Smooth muscle cell (in vitro differentiated cells): ENCODE results near the gene DOK4. TPM values are rescaled to one million over a fixed set of nuclear protein-coding genes. Genes with fewer than 3 reads are reported as not detected.

Source experiments
- DNase-seq: peaks from one replicate; lab custom pipeline; 2025; ENCODE audit not compliant: unreplicated experiment; lab: John Stamatoyannopoulos, UW
- H2AFZ ChIP-seq: fragments of 200-600 bp; sonication (generic); 2 replicates; pipeline ENCODE4 v1.6.0; 2016; ENCODE audit warnings: antibody characterized with exemption, low read depth, mild to moderate bottlenecking
- H3F3A ChIP-seq: fragments of 200-600 bp; sonication (generic); 2 replicates; pipeline ENCODE4 v1.6.0; 2017; ENCODE audit warnings: antibody characterized with exemption, low read depth
- H3K27ac ChIP-seq: fragments of 200-600 bp; sonication (generic); 2 replicates; pipeline ENCODE4 v1.5.1; 2016; ENCODE audit warnings: low read depth, mild to moderate bottlenecking
- H3K27me3 ChIP-seq: fragments of 200-600 bp; sonication (generic); 2 replicates; pipeline ENCODE4 v1.6.1; 2016; ENCODE audit warnings: low read depth, mild to moderate bottlenecking
- H3K36me3 ChIP-seq: fragments of 200-600 bp; sonication (generic); 2 replicates; pipeline ENCODE4 v1.5.1; 2016; ENCODE audit warnings: low read depth
- H3K4me1 ChIP-seq: fragments of 200-600 bp; sonication (generic); 2 replicates; pipeline ENCODE4 v1.5.1; 2016; ENCODE audit warnings: low read depth
- H3K4me2 ChIP-seq: fragments of 200-600 bp; sonication (generic); 2 replicates; pipeline ENCODE4 v1.6.0; 2016; ENCODE audit warnings: mild to moderate bottlenecking
- H3K4me3 ChIP-seq: fragments of 200-600 bp; sonication (generic); 2 replicates; pipeline ENCODE4 v1.5.1; 2016; ENCODE audit warnings: mild to moderate bottlenecking
- H3K79me2 ChIP-seq: fragments of 200-600 bp; sonication (generic); 2 replicates; pipeline ENCODE4 v1.6.0; 2016; ENCODE audit warnings: low read depth, mild to moderate bottlenecking
- H3K9ac ChIP-seq: fragments of 200-600 bp; sonication (generic); 2 replicates; pipeline ENCODE4 v1.6.0; 2016; ENCODE audit warnings: low read depth
- H3K9me3 ChIP-seq: fragments of 200-600 bp; sonication (generic); replicated peaks from 2 replicates; pipeline ENCODE4 v1.5.1; 2016; ENCODE audit warnings: low read depth
- H4K20me1 ChIP-seq: fragments of 200-600 bp; sonication (generic); 2 replicates; pipeline ENCODE4 v1.6.0; 2016; ENCODE audit warnings: low read depth
- CTCF ChIP-seq: fragments of 200-600 bp; sonication (generic); IDR thresholded peaks from 2 replicates; pipeline ENCODE4 v1.5.1; 2017; ENCODE audit warnings: borderline replicate concordance, mild to moderate bottlenecking, antibody characterized with exemption; ENCODE audit not compliant: insufficient read depth, poor library complexity, severe bottlenecking
- WGBS: methylation state at CpG from one replicate; pipeline ENCODE4 v1.1.7; 2016; ENCODE audit warnings: low lambda C conversion rate; 5-methylcytosine and 5-hydroxymethylcytosine counted together
- polyA plus RNA-seq: library from polyadenylated mRNA; unstranded; fragments of >200 nt; fragmentation: Nextera tagmentation; extraction: Ambion mirVana; gene quantifications from 2 replicates; pipeline ENCODE4 v1.2.1, GENCODE V29; 2016
- total RNA-seq: library from RNA; depleted of rRNA; stranded (reverse); fragments of >200 nt; gene quantifications from 2 replicates; pipeline ENCODE4 v1.2.3, GENCODE V29; 2014

The DOK4 gene
- total and polyA plus RNA-seq, 2 experiments from 2014 or later = 43.5 to 73.6 TPM

DNA sequence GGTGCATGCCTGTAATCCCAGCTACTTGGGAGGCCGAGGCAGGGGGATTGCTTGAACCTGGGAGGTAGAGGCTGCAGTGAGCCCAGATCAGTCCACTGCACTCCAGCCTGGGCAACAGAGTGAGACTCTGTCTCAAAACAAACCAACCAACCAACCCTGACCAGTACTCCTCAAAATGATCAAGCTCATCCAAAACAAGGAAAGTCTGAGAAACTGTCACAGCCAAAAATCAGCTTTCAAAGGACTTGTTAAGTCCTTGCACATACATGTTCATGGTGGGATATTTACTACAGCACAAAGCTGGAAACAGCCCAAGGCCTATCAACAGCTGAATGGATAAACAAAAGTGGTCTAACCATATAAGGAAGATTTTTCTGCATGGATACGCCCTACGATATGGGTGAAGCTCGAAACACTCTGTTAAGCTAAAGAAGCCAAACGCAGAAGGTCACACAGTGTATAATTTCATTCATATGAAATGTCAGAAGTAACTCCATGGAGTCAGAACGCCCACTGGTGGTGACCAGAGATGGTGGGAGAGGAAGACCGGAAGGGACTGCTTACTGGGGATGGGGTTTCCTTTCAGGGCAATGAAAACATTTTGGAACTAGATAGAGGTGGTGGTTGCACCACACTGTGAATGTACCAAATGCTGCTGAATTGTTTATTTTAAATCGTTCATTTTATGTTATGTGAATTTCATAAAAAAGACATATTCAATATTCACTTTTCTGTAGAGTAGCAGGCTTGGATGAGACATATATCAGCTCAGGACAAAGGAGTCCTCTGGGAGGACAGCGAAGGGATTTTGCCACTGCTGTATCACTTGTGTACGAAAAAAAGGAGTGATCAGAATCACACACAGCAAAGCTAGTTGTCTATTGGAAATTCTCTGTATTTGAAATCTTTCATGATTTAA lies 64.0 kb downstream of the DOK4 start:
- no peaks in the 10 kb centered on the region for H3K27me3 ChIP-seq
- no peak overlapping the region for H3K4me3 ChIP-seq
- H3K9ac ChIP-seq = no peak overlapping the region
- no peaks in the 10 kb centered on the region for H3K9me3 ChIP-seq
- no peaks in the 10 kb centered on the region for H4K20me1 ChIP-seq
- no peak overlapping the region for H3K27ac ChIP-seq
- peak; percentile 55 for TF ChIP-seq CTCF
- peaks cover 5% of the 10 kb centered on the region for H3K4me1 ChIP-seq
- no peak overlapping the region for H3K4me2 ChIP-seq
- peak overlapping the region; percentile 18 for H2AFZ ChIP-seq
- H3F3A ChIP-seq = no peaks in the 10 kb centered on the region
- no peaks in the 10 kb centered on the region for H3K36me3 ChIP-seq
- 52% methylated on average over 10 of the region's 10 CpGs for WGBS
- no peak for DNase-seq
- no peaks in the 10 kb centered on the region for H3K79me2 ChIP-seq

Other genes with a start within 250 kb of the DOK4 start
- 78.1 and 85.6 TPM in 2 replicates for gene ARL2BP, start 241.2 kb downstream of the DOK4 start, total RNA-seq
- 68.9 and 88.0 TPM in 2 replicates for gene ARL2BP, start 241.2 kb downstream of the DOK4 start, polyA plus RNA-seq
- gene PLLP, start 201.8 kb downstream of the DOK4 start, total RNA-seq = 0.81 TPM in 1 of 2 replicates, not detected in the other
- gene PLLP, start 201.8 kb downstream of the DOK4 start, polyA plus RNA-seq = 0.33 and 0.59 TPM in 2 replicates
- gene CCL22, start 127.7 kb downstream of the DOK4 start, total RNA-seq = not detected in 2 replicates
- not detected in 2 replicates for gene CCL22, start 127.7 kb downstream of the DOK4 start, polyA plus RNA-seq
- gene CX3CL1, start 114.0 kb downstream of the DOK4 start, total RNA-seq = 2.2 and 4.0 TPM in 2 replicates
- gene CX3CL1, start 114.0 kb downstream of the DOK4 start, polyA plus RNA-seq = 2.8 and 5.4 TPM in 2 replicates
- gene CCL17, start 81.7 kb downstream of the DOK4 start, total RNA-seq = not detected in 2 replicates
- not detected in 2 replicates for gene CCL17, start 81.7 kb downstream of the DOK4 start, polyA plus RNA-seq
- 36.6 and 39.5 TPM in 2 replicates for gene CIAPIN1, start 39.1 kb downstream of the DOK4 start, total RNA-seq
- gene CIAPIN1, start 39.1 kb downstream of the DOK4 start, polyA plus RNA-seq = 58.1 and 67.4 TPM in 2 replicates
- 34.7 and 38.1 TPM in 2 replicates for gene COQ9, start 39.0 kb downstream of the DOK4 start, total RNA-seq
- 59.7 and 62.1 TPM in 2 replicates for gene COQ9, start 39.0 kb downstream of the DOK4 start, polyA plus RNA-seq
- gene POLR2C, start 23.8 kb downstream of the DOK4 start, total RNA-seq = 60.9 and 90.0 TPM in 2 replicates
- 58.0 and 67.3 TPM in 2 replicates for gene POLR2C, start 23.8 kb downstream of the DOK4 start, polyA plus RNA-seq
- gene CCDC102A, start 50.1 kb upstream of the DOK4 start, total RNA-seq = 10.8 and 13.4 TPM in 2 replicates
- gene CCDC102A, start 50.1 kb upstream of the DOK4 start, polyA plus RNA-seq = 21.9 and 25.3 TPM in 2 replicates
- not detected in 2 replicates for gene ADGRG5, start 56.1 kb upstream of the DOK4 start, total RNA-seq
- not detected in 2 replicates for gene ADGRG5, start 56.1 kb upstream of the DOK4 start, polyA plus RNA-seq
- 27.3 and 32.0 TPM in 2 replicates for gene ADGRG1, start 142.1 kb upstream of the DOK4 start, total RNA-seq
- gene ADGRG1, start 142.1 kb upstream of the DOK4 start, polyA plus RNA-seq = 15.3 and 71.2 TPM in 2 replicates
- 0.13 TPM in 1 of 2 replicates, not detected in the other for gene ADGRG3, start 181.8 kb upstream of the DOK4 start, total RNA-seq
- gene ADGRG3, start 181.8 kb upstream of the DOK4 start, polyA plus RNA-seq = not detected in 2 replicates
- gene DRC7, start 208.3 kb upstream of the DOK4 start, total RNA-seq = 0.94 TPM in 1 of 2 replicates, not detected in the other
- gene DRC7, start 208.3 kb upstream of the DOK4 start, polyA plus RNA-seq = not detected in 2 replicates
- 11.9 and 15.5 TPM in 2 replicates for gene KATNB1, start 249.3 kb upstream of the DOK4 start, total RNA-seq
- gene KATNB1, start 249.3 kb upstream of the DOK4 start, polyA plus RNA-seq = 14.2 and 23.6 TPM in 2 replicates